A673 (cell line): ENCODE results near the gene BABAM2. TPM values are rescaled to one million over a fixed set of nuclear protein-coding genes. Genes with fewer than 3 reads are reported as not detected.
A peak's percentile ranks its signal among the peaks of the same experiment; 100 is the strongest.

ENCODE experiments used
- BruUV-seq: library from RNA; stranded (reverse); fragments of 400-500 nt; replicated peaks from 2 replicates; lab custom pipeline; 2021; lab: Mats Ljungman, UMichigan
- CTCF ChIA-PET: fragments of 300-600 bp; sonication (Branson Sonifier 250); formaldehyde crosslinking; loops from one replicate; lab custom pipeline; 2022; ENCODE audit warnings: antibody characterized with exemption; lab: Charles Lee
- POLR2A ChIA-PET: fragments of 300-600 bp; sonication (Branson Sonifier 250); formaldehyde crosslinking; loops from one replicate; lab custom pipeline; 2022; ENCODE audit warnings: antibody characterized with exemption; ENCODE audit not compliant: low non-redundant PET; lab: Charles Lee
- DNase-seq: peaks from one replicate; pipeline ENCODE4 v3.0.0-alpha.2; 2015; ENCODE audit warnings: low spot score
- H3K27ac ChIP-seq: fragments of 200-600 bp; sonication (generic); 2 replicates; pipeline ENCODE4 v1.5.1; 2016; ENCODE audit warnings: mixed run types, low read depth, mild to moderate bottlenecking, mixed read lengths, antibody characterized with exemption, low read length; ENCODE audit not compliant: poor library complexity, severe bottlenecking
- H3K27me3 ChIP-seq: fragments of 200-600 bp; sonication (generic); replicated peaks from 2 replicates; pipeline ENCODE4 v1.6.1; 2017; ENCODE audit warnings: mixed run types, low read depth, mild to moderate bottlenecking, mixed read lengths, antibody characterized with exemption, low read length; ENCODE audit not compliant: insufficient read depth, poor library complexity
- H3K36me3 ChIP-seq: fragments of 200-600 bp; sonication (generic); 2 replicates; pipeline ENCODE4 v1.6.1; 2016; ENCODE audit warnings: mixed run types, mild to moderate bottlenecking, mixed read lengths, antibody characterized with exemption, low read length; ENCODE audit not compliant: insufficient read depth, poor library complexity, severe bottlenecking
- H3K4me1 ChIP-seq: fragments of 200-600 bp; sonication (generic); 2 replicates; pipeline ENCODE4 v1.6.1; 2017; ENCODE audit warnings: mixed run types, mild to moderate bottlenecking, mixed read lengths, antibody characterized with exemption, low read length; ENCODE audit not compliant: insufficient read depth, poor library complexity, severe bottlenecking
- H3K4me3 ChIP-seq: fragments of 200-600 bp; sonication (generic); 2 replicates; pipeline ENCODE4 v1.5.1; 2016; ENCODE audit warnings: low read depth, mixed run types, mild to moderate bottlenecking, mixed read lengths, low read length; ENCODE audit not compliant: poor library complexity, severe bottlenecking
- H3K9me3 ChIP-seq: fragments of 200-600 bp; sonication (generic); 2 replicates; pipeline ENCODE4 v1.6.1; 2016; ENCODE audit warnings: mixed run types, low read depth, mild to moderate bottlenecking, mixed read lengths, antibody characterized with exemption, low read length; ENCODE audit not compliant: poor library complexity, severe bottlenecking
- CTCF ChIP-seq: fragments of 300-800, 200-600 bp; sonication (generic); conservative IDR thresholded peaks from 2 replicates; pipeline ENCODE4 v1.5.1; 2017; ENCODE audit warnings: low read depth, mild to moderate bottlenecking, antibody characterized with exemption, low read length, moderate library complexity, mixed read lengths
- EZH2 ChIP-seq: fragments of 200-600 bp; sonication (generic); IDR thresholded peaks from 2 replicates; pipeline ENCODE4 v1.6.1; 2017; ENCODE audit warnings: borderline replicate concordance, low read depth, mild to moderate bottlenecking, mixed read lengths, antibody characterized with exemption, low read length; ENCODE audit not compliant: poor library complexity, severe bottlenecking
- intact Hi-C: fragments of 100-400 bp; cut with micrococcal nuclease; formaldehyde crosslinking; loops from one replicate; pipeline ENCODE4 v1.10.0; 2022; ENCODE audit not compliant: unreplicated experiment
- total RNA-seq: library from RNA; stranded (reverse); gene quantifications from 2 replicates; pipeline ENCODE4 v1.2.3, GENCODE V29; 2021

The BABAM2 gene
- total RNA-seq, 1 experiment from 2014 or later: 21.8 TPM

GRCh38 chr2:28134262-28134812, 243.8 kb downstream of the BABAM2 start:
- H3K9me3 ChIP-seq: no peaks in the 10 kb centered on the region
- no peak overlapping the region for H3K4me3 ChIP-seq
- TF ChIP-seq EZH2: no peak
- no peak for TF ChIP-seq CTCF
- ChIA-PET CTCF (no interaction called here), POLR2A (no interaction called here)
- no peak for DNase-seq
- intact Hi-C loops: no loop called here
- no peaks in the 10 kb centered on the region for H3K36me3 ChIP-seq
- H3K27ac ChIP-seq: no peak overlapping the region
- H3K27me3 ChIP-seq: no peaks in the 10 kb centered on the region
- peaks cover 28% of the 10 kb centered on the region for H3K4me1 ChIP-seq
- BruUV-seq: no TSS peak

GRCh38 chr2:28134857-28135256, 244.3 kb downstream of the BABAM2 start:
- no peaks in the 10 kb centered on the region for H3K36me3 ChIP-seq
- no peak overlapping the region for H3K27ac ChIP-seq
- H3K4me3 ChIP-seq: no peak overlapping the region
- TF ChIP-seq CTCF: no peak
- TF ChIP-seq EZH2: no peak
- H3K4me1 ChIP-seq: peaks cover 28% of the 10 kb centered on the region
- intact Hi-C loops: no loop called here
- POLR2A ChIA-PET: no interaction called here
- BruUV-seq: no TSS peak
- CTCF ChIA-PET: no interaction called here
- H3K27me3 ChIP-seq: no peaks in the 10 kb centered on the region
- DNase-seq: no peak
- no peaks in the 10 kb centered on the region for H3K9me3 ChIP-seq

- H3K27me3 ChIP-seq: no peaks in the 10 kb centered on the region
- TF ChIP-seq EZH2 (no peak), CTCF (no peak)
- peak; percentile 6 for DNase-seq
- no peaks in the 10 kb centered on the region for H3K36me3 ChIP-seq
- ChIA-PET POLR2A (no interaction called here), CTCF (no interaction called here)
- intact Hi-C loops: no loop called here
- H3K27ac ChIP-seq: no peak overlapping the region
- no peak overlapping the region for H3K4me3 ChIP-seq
- peaks cover 28% of the 10 kb centered on the region for H3K4me1 ChIP-seq
- BruUV-seq: no TSS peak
- H3K9me3 ChIP-seq: no peaks in the 10 kb centered on the region
These were observed 244.8 kb downstream of the BABAM2 start for GRCh38 chr2:28135324-28135723.
